Measurements from ENCODE around the gene HDGFL2. TPM values are rescaled to one million over a fixed set of nuclear protein-coding genes. Genes with fewer than 3 reads are reported as not detected.

Gene HDGFL2
- total RNA-seq, 2 donors from 2014 or later, result 40.8 to 61.8 TPM

DNA sequence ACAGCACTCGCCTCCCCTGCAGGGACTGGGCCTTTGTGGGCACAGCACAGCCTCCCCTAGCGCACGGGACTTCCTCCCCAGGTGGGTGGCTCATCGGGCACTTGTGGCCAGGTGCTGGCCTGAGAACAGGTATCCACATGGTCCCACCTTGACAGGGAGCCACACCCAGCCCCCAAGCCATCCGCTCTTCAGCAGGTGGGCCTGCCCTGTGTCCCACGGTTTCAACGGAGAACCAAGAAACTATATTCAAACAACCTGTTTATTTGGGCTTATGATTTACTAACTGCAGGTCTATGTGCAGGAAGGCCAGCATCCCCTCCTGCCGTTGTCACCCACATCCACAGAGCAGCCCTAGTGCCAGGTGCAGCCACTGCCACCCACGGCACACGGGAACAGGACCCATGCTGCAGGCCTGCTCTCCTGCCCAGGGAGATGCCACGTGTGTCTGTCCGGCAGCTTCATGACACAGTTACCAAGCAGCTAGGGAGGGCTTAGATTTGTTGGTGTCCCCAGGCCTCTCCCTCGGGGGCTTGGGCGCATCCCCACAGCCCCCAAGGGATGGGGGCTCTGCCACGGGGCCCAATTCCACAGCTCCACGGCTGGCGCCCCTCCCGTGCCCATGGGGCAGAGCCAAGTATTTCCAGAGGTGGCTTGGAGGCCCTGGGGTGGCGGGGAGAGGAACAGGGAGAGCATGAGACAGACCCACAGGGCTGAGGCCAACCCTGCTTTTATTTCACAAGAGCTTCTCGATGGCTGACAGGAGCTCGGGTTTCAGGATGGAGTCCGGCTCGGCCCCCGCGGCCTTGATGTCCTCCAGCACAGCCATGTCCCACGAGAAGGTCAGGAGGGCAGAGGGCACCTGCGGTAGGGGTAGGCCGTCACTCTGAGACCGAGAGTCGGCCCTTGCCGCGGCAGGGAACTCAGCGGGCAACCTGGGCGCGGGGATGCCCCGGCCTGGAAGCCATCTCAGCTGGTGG is 27.0 kb upstream of the HDGFL2 start:
- 76% methylated on average over 34 of the region's 36 CpGs for WGBS
- H3K27me3 ChIP-seq (replicated peaks; ENCODE audit: insufficient read depth), result no peaks in the 10 kb centered on the region
- peaks cover 26 to 36% of the 10 kb centered on the region in 2 donors for H3K36me3 ChIP-seq
- no peak overlapping the region for H3K27ac ChIP-seq
- intact Hi-C loops (cut with DNase I), result no loop called here
- DNase-seq (ENCODE audit: low spot score), result no peak
- no peak overlapping the region for H3K4me3 ChIP-seq
- TF ChIP-seq POLR2AphosphoS5 (IDR thresholded peaks at IDR 0.05) (no peak), POLR2A (IDR thresholded peaks at IDR 0.05) (no peak)
- TF ChIP-seq, protein P1, sequence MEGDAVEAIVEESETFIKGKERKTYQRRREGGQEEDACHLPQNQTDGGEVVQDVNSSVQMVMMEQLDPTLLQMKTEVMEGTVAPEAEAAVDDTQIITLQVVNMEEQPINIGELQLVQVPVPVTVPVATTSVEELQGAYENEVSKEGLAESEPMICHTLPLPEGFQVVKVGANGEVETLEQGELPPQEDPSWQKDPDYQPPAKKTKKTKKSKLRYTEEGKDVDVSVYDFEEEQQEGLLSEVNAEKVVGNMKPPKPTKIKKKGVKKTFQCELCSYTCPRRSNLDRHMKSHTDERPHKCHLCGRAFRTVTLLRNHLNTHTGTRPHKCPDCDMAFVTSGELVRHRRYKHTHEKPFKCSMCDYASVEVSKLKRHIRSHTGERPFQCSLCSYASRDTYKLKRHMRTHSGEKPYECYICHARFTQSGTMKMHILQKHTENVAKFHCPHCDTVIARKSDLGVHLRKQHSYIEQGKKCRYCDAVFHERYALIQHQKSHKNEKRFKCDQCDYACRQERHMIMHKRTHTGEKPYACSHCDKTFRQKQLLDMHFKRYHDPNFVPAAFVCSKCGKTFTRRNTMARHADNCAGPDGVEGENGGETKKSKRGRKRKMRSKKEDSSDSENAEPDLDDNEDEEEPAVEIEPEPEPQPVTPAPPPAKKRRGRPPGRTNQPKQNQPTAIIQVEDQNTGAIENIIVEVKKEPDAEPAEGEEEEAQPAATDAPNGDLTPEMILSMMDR (IDR thresholded peaks at IDR 0.05), result no peak
- H3K9me3 ChIP-seq, result no peaks in the 10 kb centered on the region
- H3K4me1 ChIP-seq (replicated peaks), result no peaks in the 10 kb centered on the region

DNA sequence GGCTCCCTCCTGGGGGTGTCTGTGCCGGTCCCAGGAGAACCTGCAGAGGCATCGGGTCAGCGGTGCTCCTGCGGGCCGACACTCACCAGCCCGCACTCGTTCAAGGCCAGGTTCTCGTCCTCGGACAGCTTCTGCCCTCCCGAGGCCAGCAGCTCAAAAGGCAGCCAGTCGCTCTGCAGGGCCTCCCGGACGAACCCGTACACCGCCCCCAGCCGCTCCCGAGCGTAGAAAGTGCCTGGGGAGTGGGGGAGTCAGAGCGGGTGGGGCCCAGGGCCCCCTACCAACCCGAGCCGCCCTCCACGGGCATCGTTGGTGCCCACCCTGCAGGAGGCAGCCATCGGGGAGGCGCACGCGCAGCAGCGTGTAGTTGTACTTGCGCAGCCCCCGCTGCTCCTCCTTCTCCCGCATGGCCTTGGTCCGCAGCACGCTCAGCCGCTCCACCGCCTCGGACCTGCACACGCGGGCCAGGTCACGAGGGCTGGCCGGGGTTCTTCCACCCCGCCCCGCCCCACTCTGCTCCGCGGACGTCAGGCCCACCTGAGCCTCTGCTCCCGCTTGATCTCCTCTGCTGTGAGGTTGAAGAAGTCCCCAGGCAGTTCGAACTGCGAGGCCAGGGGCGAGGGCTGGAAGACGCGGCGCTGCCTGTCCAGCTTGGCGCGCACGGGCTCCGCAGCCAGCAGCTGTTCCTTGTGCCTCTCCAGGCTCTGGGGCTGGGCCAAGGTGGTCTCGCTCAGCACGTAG is 26.0 kb upstream of the HDGFL2 start:
- no peak for TF ChIP-seq POLR2AphosphoS5 (IDR thresholded peaks at IDR 0.05)
- no peak for TF ChIP-seq POLR2A (IDR thresholded peaks at IDR 0.05)
- TF ChIP-seq, protein P1 (IDR thresholded peaks at IDR 0.05), result no peak
- Histone ChIP-seq H3K36me3 (peaks cover 26 to 36% of the 10 kb centered on the region in 2 donors), H3K9me3 (no peaks in the 10 kb centered on the region), H3K27ac (no peak overlapping the region), H3K27me3 (replicated peaks; ENCODE audit: insufficient read depth) (no peaks in the 10 kb centered on the region), H3K4me3 (no peak overlapping the region), H3K4me1 (replicated peaks) (no peaks in the 10 kb centered on the region)
- intact Hi-C loops (cut with DNase I), result no loop called here
- 90% methylated on average over 57 of the region's 58 CpGs for WGBS
- DNase-seq (ENCODE audit: low spot score), result no peak

DNA sequence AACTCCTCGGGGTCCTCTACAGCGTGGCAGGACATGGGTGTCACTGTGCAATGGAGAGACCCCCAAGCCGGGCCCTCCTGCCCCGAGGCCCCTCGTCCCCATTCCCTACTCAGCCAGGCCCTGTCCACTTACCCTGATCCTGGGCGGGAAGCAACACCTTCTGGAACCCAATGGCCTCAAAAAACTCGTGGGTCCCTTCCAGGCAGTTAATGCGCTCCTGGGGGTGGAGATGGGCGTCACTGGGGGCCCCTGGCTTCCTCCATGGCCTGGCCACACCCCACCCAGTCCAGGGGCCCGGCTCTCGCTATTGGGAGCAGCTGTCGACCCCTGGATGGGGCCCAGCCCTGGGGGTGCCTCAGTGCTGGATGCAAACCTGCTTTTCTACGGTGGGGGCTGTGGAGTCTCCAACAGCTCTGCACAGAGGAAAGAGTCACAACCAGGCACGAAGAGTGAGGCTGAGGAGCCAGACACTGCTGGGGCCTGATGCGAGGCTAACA is 25.3 kb upstream of the HDGFL2 start:
- Histone ChIP-seq H3K9me3 (no peaks in the 10 kb centered on the region), H3K27ac (no peak overlapping the region), H3K36me3 (peaks cover 31 to 36% of the 10 kb centered on the region in 2 donors), H3K4me3 (no peak overlapping the region), H3K4me1 (replicated peaks) (no peaks in the 10 kb centered on the region), H3K27me3 (replicated peaks; ENCODE audit: insufficient read depth) (no peaks in the 10 kb centered on the region)
- DNase-seq (ENCODE audit: low spot score), result no peak
- intact Hi-C loops (cut with DNase I), result no loop called here
- no peak for TF ChIP-seq POLR2A (IDR thresholded peaks at IDR 0.05)
- no peak for TF ChIP-seq POLR2AphosphoS5 (IDR thresholded peaks at IDR 0.05)
- TF ChIP-seq, protein P1 (IDR thresholded peaks at IDR 0.05), result no peak
- WGBS, result 76% methylated on average over 13 of the region's 15 CpGs

DNA sequence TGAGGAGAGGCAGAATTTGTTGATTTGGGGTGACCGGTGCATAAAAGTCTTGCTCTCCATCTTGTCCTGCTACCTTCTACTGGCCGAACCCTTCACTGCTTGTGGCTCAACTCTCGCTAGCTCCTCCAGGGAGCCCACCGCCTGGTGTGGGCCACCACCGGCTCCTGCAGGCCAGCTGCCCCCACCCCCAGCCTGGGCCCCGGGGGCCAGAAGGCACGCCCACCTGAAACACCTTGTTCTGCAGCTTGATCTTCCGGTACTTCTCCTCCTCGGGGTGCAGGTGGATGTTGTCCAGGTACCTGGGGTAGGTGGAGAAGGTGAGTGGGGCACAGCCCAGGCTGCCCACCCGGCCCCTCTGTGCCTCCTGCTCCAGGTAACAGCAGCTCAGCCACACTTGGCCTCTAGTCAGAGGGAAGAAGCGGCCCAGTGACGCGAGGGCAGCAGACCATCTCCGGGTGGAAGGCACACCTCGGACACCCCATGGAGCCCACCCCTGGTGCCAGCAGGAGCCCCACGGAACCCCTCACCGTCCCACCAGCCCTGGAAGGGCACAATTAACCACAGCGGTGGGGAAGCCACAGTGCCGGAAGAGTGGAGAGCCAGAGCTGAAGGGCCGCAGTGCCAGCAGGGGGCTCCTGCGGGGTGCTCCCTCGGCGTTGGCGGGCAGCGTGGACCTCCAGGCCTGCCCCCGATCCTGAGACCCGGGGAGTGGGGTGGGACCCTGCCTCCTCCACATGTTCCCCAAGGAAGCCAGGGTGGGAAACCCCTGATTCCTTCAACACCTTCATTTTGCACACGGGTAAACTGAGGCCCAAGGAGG is 24.6 kb upstream of the HDGFL2 start:
- H3K4me3 ChIP-seq, result no peak overlapping the region
- no peak for DNase-seq (ENCODE audit: low spot score)
- no peaks in the 10 kb centered on the region for H3K4me1 ChIP-seq (replicated peaks)
- intact Hi-C loops (cut with DNase I), result no loop called here
- no peaks in the 10 kb centered on the region for H3K27me3 ChIP-seq (replicated peaks; ENCODE audit: insufficient read depth)
- H3K9me3 ChIP-seq, result no peaks in the 10 kb centered on the region
- peaks cover 35 to 41% of the 10 kb centered on the region in 2 donors for H3K36me3 ChIP-seq
- WGBS, result 87% methylated on average over 28 of the region's 28 CpGs
- TF ChIP-seq, protein P1 (IDR thresholded peaks at IDR 0.05), result no peak
- H3K27ac ChIP-seq, result no peak overlapping the region

All from prostate gland (tissue), 2 donors.